Activated CD8-positive, alpha-beta memory T cell treated with anti-CD3 and anti-CD28 coated beads, Interleukin-2, amount 50 U/mL, for 1 hour (primary cell): ENCODE results near the gene SPO11.
"Not testable (repeated sequence)": the region's sequence is repeated elsewhere in the genome, so short reads cannot be mapped to it uniquely, and the experiment has no call there.

Experiments
- DNase-seq: peaks from one replicate; pipeline ENCODE4 v3.0.0-alpha.2; 2020; ENCODE audit errors: extremely low read depth

The SPO11 gene

GRCh38 chr20:57341663-57342062 lies 12.1 kb downstream of the SPO11 start:
- DNase-seq: no peak

GRCh38 chr20:57342829-57343228 lies 13.2 kb downstream of the SPO11 start:
- no peak for DNase-seq

- peak; percentile 28 for DNase-seq
Observed at GRCh38 chr20:57346477-57346876, 16.9 kb downstream of the SPO11 start.

GRCh38 chr20:57347393-57347792 lies 17.8 kb downstream of the SPO11 start:
- DNase-seq: no peak

- not testable (repeated sequence) for DNase-seq
Observed at GRCh38 chr20:57348200-57348921, 18.8 kb downstream of the SPO11 start.

GRCh38 chr20:57348922-57349574 lies 19.4 kb downstream of the SPO11 start:
- not testable (repeated sequence) for DNase-seq

- DNase-seq: no peak
Observed at GRCh38 chr20:57350081-57350710, 20.6 kb downstream of the SPO11 start.

GRCh38 chr20:57350726-57351041 lies 21.1 kb downstream of the SPO11 start:
- not testable (repeated sequence) for DNase-seq

- DNase-seq: peak; percentile 82
Observed at GRCh38 chr20:57351042-57351783, 21.6 kb downstream of the SPO11 start, which contains the start of gene RAE1. RAE1 (plus strand) TSS chr20:57351255; CDS start chr20:57354039, 2,784 bp downstream.

GRCh38 chr20:57352305-57352704 lies 22.7 kb downstream of the SPO11 start:
- DNase-seq: no peak

- DNase-seq: no peak
Observed at GRCh38 chr20:57353351-57353750, 23.7 kb downstream of the SPO11 start.

- DNase-seq: no peak
Observed at GRCh38 chr20:57361517-57361916, 31.9 kb downstream of the SPO11 start.

- DNase-seq: no peak
Observed at GRCh38 chr20:57364451-57364850, 34.8 kb downstream of the SPO11 start.

GRCh38 chr20:57369596-57369995 lies 40.0 kb downstream of the SPO11 start:
- no peak for DNase-seq

- no peak for DNase-seq
Observed at GRCh38 chr20:57370316-57370715, 40.7 kb downstream of the SPO11 start.

GRCh38 chr20:57371363-57371762 lies 41.8 kb downstream of the SPO11 start:
- no peak for DNase-seq

GRCh38 chr20:57372157-57372556 lies 42.6 kb downstream of the SPO11 start:
- no peak for DNase-seq

GRCh38 chr20:57372581-57373350 lies 43.2 kb downstream of the SPO11 start:
- DNase-seq: no peak

- no peak for DNase-seq
Observed at GRCh38 chr20:57374343-57374930, 44.8 kb downstream of the SPO11 start.

- DNase-seq: no peak
Observed at GRCh38 chr20:57374931-57375651, 45.5 kb downstream of the SPO11 start.
